ENCODE results near the gene LONP1. TPM values are rescaled to one million over a fixed set of nuclear protein-coding genes. Genes with fewer than 3 reads are reported as not detected.
A peak's percentile ranks its signal among the peaks of the same experiment; 100 is the strongest.
"Not testable (repeated sequence)": the region's sequence is repeated elsewhere in the genome, so short reads cannot be mapped to it uniquely, and the experiment has no call there.

The LONP1 gene
- total RNA-seq, 1 donor from 2014 or later = 35.9 TPM

DNA sequence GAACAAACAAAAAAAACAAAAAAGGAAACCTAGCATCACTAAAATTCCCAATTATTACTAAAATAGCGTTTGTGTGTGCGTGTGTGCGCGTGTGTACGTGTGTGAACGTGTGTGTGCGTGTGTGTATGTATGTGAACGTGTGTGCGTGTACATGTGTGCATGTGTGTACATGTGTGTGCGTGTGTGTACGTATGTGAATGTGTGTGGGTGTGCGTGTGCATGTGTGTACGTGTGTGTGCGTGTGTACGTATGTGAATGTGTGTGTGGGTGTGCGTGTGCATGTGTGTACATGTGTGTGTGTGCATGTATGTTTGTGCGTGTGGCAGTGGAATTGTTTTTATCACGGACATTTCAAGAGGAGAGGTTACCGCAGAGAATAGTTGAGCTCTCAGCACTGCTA lies 22.1 kb upstream of the LONP1 start:
- peak overlapping the region; percentile 32 for H3K27ac Mint-ChIP-seq
- Histone ChIP-seq H4K20me1 (ENCODE audit: low read depth) (no peaks in the 10 kb centered on the region), H3K4me3 (no peak overlapping the region), H3K79me2 (ENCODE audit: low read depth) (no peaks in the 10 kb centered on the region), H3K36me3 (no peaks in the 10 kb centered on the region), H3F3A (ENCODE audit: low read depth) (no peaks in the 10 kb centered on the region), H3K27me3 (no peaks in the 10 kb centered on the region), H2AFZ (replicated peaks) (no peak overlapping the region), H3K27ac (no peak overlapping the region), H3K9ac (no peak overlapping the region), H3K4me1 (no peaks in the 10 kb centered on the region), H3K9me3 (ENCODE audit: low read depth) (no peaks in the 10 kb centered on the region), H3K4me2 (no peak overlapping the region)
- peaks cover 4% of the 10 kb centered on the region for H3K9me3 Mint-ChIP-seq
- DNase-seq (ENCODE audit: low spot score) = no peak
- peaks cover 2% of the 10 kb centered on the region for H3K4me1 Mint-ChIP-seq
- no peak overlapping the region for H3K4me3 Mint-ChIP-seq
- H3K36me3 Mint-ChIP-seq = no peaks in the 10 kb centered on the region
- peaks cover 8% of the 10 kb centered on the region for H3K27me3 Mint-ChIP-seq (ENCODE audit: insufficient read depth, low read depth)
- TF ChIP-seq, protein P1, sequence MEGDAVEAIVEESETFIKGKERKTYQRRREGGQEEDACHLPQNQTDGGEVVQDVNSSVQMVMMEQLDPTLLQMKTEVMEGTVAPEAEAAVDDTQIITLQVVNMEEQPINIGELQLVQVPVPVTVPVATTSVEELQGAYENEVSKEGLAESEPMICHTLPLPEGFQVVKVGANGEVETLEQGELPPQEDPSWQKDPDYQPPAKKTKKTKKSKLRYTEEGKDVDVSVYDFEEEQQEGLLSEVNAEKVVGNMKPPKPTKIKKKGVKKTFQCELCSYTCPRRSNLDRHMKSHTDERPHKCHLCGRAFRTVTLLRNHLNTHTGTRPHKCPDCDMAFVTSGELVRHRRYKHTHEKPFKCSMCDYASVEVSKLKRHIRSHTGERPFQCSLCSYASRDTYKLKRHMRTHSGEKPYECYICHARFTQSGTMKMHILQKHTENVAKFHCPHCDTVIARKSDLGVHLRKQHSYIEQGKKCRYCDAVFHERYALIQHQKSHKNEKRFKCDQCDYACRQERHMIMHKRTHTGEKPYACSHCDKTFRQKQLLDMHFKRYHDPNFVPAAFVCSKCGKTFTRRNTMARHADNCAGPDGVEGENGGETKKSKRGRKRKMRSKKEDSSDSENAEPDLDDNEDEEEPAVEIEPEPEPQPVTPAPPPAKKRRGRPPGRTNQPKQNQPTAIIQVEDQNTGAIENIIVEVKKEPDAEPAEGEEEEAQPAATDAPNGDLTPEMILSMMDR (IDR thresholded peaks at IDR 0.05) = no peak
- TF ChIP-seq EZH2 (IDR thresholded peaks at IDR 0.05) (no peak), EZH2phosphoT487 (IDR thresholded peaks at IDR 0.05) (no peak)

DNA sequence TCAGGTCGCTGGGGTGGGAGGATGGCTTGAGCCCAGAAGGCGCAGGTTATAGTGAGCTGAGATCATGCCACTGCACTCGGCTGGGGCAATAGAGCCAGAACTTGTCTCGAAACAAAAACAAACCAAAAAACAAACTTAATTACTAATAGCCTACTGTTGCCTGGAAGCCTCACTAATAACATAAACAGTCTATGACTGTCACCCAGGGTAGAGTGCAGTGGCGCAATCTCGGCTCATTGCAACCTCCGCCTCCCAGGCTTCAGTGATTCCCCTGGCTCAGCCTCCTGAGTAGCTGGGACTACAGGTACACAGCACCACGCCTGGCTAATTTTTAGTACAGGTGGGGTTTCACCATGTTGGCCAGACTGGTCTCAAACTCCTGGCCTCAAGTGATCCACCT lies 18.5 kb upstream of the LONP1 start:
- peaks cover 4% of the 10 kb centered on the region for H3K9me3 Mint-ChIP-seq
- H3K4me1 Mint-ChIP-seq = no peaks in the 10 kb centered on the region
- Histone ChIP-seq H3K9ac (no peak overlapping the region), H3K79me2 (ENCODE audit: low read depth) (no peaks in the 10 kb centered on the region), H3F3A (ENCODE audit: low read depth) (no peaks in the 10 kb centered on the region), H4K20me1 (ENCODE audit: low read depth) (no peaks in the 10 kb centered on the region), H3K27ac (no peak overlapping the region), H3K4me1 (no peaks in the 10 kb centered on the region), H3K36me3 (no peaks in the 10 kb centered on the region), H2AFZ (replicated peaks) (no peak overlapping the region), H3K4me3 (no peak overlapping the region), H3K27me3 (peaks cover 7% of the 10 kb centered on the region), H3K4me2 (no peak overlapping the region), H3K9me3 (ENCODE audit: low read depth) (no peaks in the 10 kb centered on the region)
- TF ChIP-seq EZH2phosphoT487 (IDR thresholded peaks at IDR 0.05) (no peak), EZH2 (IDR thresholded peaks at IDR 0.05) (no peak)
- TF ChIP-seq, protein P1 (IDR thresholded peaks at IDR 0.05) = no peak
- no peaks in the 10 kb centered on the region for H3K36me3 Mint-ChIP-seq
- no peak overlapping the region for H3K27ac Mint-ChIP-seq
- DNase-seq (ENCODE audit: low spot score) = no peak
- H3K27me3 Mint-ChIP-seq (ENCODE audit: insufficient read depth, low read depth) = peaks cover 12% of the 10 kb centered on the region
- no peak overlapping the region for H3K4me3 Mint-ChIP-seq

DNA sequence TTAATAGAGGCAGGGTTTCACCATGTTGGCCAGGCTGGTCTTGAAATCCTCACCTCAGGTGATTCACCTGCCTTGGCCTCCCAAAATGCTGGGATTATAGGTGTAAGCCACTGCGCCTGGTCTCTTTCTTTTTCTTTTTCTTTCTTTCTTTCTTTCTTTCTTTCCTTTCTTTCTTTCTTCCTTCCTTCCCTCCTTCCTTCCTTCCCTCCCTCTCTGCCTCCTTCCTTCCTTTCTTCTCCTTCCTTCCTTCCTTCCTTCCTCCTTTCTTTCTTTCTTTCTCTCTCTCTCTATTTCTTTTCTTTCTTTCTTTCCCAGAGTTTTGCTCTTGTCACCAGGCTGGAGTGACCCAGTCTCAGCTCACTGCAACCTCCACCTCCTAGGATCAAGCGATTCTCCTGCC lies 13.2 kb upstream of the LONP1 start:
- H3K4me1 ChIP-seq; H2AFZ ChIP-seq (replicated peaks); H3K4me3 ChIP-seq; H3K27ac ChIP-seq; H3K4me2 ChIP-seq; H3K79me2 ChIP-seq (ENCODE audit: low read depth); H3K27ac Mint-ChIP-seq; H3K36me3 ChIP-seq; DNase-seq (ENCODE audit: low spot score); H3F3A ChIP-seq (ENCODE audit: low read depth); H3K27me3 ChIP-seq; H3K9me3 ChIP-seq (ENCODE audit: low read depth); H3K9me3 Mint-ChIP-seq; H3K9ac ChIP-seq; H3K36me3 Mint-ChIP-seq; H3K4me1 Mint-ChIP-seq; H3K4me3 Mint-ChIP-seq; H4K20me1 ChIP-seq (ENCODE audit: low read depth); H3K27me3 Mint-ChIP-seq (ENCODE audit: insufficient read depth, low read depth): not testable (repeated sequence)

DNA sequence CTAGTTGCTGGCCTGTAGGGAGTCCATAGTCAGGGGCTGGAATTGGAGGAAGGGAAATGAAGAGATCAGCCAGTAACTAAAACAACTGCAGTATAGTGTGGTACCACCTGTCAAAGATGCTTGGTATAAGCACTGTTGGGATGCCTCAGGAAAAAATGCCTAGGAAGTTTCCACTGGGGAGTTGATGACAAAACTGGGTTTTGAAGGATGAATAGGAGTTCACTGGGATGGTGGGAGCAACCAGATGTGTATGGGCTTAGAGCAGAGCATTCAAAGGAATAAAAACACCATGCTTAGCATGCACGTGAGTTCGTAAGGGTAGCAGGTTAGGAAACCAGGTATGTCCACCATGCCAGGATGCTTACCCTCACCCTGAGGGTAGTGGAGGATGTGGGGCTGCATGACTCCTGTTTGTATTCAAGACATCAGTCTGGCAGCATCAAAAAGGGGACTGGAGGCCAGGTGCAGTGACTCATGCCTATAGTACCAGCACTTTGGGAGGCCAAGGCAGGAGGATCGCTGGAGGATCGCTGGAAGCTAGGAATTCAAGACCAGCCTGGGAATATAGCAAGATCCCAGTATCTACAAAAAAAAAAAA lies 7.6 kb upstream of the LONP1 start:
- Histone ChIP-seq H2AFZ (replicated peaks) (no peak overlapping the region), H3K9me3 (ENCODE audit: low read depth) (no peaks in the 10 kb centered on the region), H4K20me1 (ENCODE audit: low read depth) (no peaks in the 10 kb centered on the region), H3K4me3 (no peak overlapping the region), H3K27me3 (peaks cover 10% of the 10 kb centered on the region), H3K4me2 (no peak overlapping the region), H3K9ac (no peak overlapping the region), H3K27ac (no peak overlapping the region), H3K79me2 (ENCODE audit: low read depth) (no peaks in the 10 kb centered on the region), H3K36me3 (no peaks in the 10 kb centered on the region), H3K4me1 (no peaks in the 10 kb centered on the region), H3F3A (ENCODE audit: low read depth) (no peaks in the 10 kb centered on the region)
- H3K27me3 Mint-ChIP-seq (ENCODE audit: insufficient read depth, low read depth) = peaks cover 3% of the 10 kb centered on the region
- no peaks in the 10 kb centered on the region for H3K36me3 Mint-ChIP-seq
- H3K4me1 Mint-ChIP-seq = no peaks in the 10 kb centered on the region
- DNase-seq (ENCODE audit: low spot score) = no peak
- TF ChIP-seq EZH2phosphoT487 (IDR thresholded peaks at IDR 0.05) (no peak), EZH2 (IDR thresholded peaks at IDR 0.05) (no peak)
- TF ChIP-seq, protein P1 (IDR thresholded peaks at IDR 0.05) = no peak
- H3K27ac Mint-ChIP-seq = no peak overlapping the region
- no peak overlapping the region for H3K4me3 Mint-ChIP-seq
- peaks cover 7% of the 10 kb centered on the region for H3K9me3 Mint-ChIP-seq
